ENCODE measurements around the gene TRAPPC8.

The TRAPPC8 gene, protein sequence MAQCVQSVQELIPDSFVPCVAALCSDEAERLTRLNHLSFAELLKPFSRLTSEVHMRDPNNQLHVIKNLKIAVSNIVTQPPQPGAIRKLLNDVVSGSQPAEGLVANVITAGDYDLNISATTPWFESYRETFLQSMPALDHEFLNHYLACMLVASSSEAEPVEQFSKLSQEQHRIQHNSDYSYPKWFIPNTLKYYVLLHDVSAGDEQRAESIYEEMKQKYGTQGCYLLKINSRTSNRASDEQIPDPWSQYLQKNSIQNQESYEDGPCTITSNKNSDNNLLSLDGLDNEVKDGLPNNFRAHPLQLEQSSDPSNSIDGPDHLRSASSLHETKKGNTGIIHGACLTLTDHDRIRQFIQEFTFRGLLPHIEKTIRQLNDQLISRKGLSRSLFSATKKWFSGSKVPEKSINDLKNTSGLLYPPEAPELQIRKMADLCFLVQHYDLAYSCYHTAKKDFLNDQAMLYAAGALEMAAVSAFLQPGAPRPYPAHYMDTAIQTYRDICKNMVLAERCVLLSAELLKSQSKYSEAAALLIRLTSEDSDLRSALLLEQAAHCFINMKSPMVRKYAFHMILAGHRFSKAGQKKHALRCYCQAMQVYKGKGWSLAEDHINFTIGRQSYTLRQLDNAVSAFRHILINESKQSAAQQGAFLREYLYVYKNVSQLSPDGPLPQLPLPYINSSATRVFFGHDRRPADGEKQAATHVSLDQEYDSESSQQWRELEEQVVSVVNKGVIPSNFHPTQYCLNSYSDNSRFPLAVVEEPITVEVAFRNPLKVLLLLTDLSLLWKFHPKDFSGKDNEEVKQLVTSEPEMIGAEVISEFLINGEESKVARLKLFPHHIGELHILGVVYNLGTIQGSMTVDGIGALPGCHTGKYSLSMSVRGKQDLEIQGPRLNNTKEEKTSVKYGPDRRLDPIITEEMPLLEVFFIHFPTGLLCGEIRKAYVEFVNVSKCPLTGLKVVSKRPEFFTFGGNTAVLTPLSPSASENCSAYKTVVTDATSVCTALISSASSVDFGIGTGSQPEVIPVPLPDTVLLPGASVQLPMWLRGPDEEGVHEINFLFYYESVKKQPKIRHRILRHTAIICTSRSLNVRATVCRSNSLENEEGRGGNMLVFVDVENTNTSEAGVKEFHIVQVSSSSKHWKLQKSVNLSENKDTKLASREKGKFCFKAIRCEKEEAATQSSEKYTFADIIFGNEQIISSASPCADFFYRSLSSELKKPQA (N-terminal part only)

DNA sequence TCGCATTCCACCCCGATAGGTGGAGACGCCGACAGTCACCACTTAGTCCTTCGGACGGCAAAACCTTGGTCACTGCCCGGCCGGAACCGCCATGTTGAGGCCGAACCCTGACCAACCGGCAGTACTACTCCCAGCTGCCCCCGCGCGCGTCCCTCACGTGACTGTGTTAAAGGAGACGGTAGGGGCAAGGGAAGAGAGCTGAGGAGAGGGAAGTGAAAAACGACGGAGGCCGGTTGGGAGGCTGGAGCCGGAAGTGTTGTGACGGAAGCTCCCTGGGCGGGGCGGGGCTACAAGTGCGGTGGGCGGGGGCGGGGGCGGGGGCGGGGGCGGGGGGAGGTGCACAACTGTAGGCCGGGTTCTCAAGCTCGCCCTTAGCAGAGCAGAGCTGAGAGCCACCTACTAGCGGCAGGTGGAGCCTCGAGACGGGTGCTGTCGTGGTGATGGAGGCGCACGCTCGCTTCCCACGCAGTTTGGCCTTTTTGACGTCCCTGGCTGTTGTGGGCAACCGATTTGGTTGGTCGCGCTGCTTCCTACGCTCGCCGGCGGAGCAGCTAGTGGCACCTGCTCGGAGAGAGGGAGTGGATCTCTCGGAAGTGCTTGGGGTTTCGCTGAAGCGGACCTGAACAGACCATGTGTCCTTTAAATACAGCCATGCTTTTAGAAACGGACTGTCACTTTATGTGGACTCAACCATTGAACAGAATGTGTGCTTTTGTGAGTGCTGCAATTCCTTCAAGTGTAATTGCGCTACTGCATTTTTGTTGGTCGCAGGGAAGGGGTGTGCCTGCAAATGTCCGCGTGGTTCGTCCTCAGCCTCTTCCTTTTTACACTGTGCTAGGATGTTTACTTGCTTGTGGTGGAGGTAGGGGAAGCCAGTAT, at the start of gene TRAPPC8:
TRAPPC8 (minus strand) TSS at position 130 of the 879 bp plus-strand sequence. CDS start 364 bp downstream, outside the sequence.
- TF ChIP-seq BACH2 (CRISPR knock-in tag; IDR thresholded peaks at IDR 0.05; ENCODE audit: borderline replicate concordance): no peak
- no peak for TF ChIP-seq RARB (CRISPR knock-in tag; IDR thresholded peaks at IDR 0.05)
- no peak for TF ChIP-seq TCF4 (CRISPR knock-in tag; IDR thresholded peaks at IDR 0.05; ENCODE audit: borderline replicate concordance)
- no peak for TF ChIP-seq ZFP30 (CRISPR knock-in tag; IDR thresholded peaks at IDR 0.05)
- no peak for TF ChIP-seq ZC3H10 (CRISPR knock-in tag; IDR thresholded peaks at IDR 0.05)
- TF ChIP-seq ARNTL (CRISPR knock-in tag; IDR thresholded peaks at IDR 0.05; ENCODE audit: borderline replicate concordance, low read depth): no peak
- TF ChIP-seq, protein P1, sequence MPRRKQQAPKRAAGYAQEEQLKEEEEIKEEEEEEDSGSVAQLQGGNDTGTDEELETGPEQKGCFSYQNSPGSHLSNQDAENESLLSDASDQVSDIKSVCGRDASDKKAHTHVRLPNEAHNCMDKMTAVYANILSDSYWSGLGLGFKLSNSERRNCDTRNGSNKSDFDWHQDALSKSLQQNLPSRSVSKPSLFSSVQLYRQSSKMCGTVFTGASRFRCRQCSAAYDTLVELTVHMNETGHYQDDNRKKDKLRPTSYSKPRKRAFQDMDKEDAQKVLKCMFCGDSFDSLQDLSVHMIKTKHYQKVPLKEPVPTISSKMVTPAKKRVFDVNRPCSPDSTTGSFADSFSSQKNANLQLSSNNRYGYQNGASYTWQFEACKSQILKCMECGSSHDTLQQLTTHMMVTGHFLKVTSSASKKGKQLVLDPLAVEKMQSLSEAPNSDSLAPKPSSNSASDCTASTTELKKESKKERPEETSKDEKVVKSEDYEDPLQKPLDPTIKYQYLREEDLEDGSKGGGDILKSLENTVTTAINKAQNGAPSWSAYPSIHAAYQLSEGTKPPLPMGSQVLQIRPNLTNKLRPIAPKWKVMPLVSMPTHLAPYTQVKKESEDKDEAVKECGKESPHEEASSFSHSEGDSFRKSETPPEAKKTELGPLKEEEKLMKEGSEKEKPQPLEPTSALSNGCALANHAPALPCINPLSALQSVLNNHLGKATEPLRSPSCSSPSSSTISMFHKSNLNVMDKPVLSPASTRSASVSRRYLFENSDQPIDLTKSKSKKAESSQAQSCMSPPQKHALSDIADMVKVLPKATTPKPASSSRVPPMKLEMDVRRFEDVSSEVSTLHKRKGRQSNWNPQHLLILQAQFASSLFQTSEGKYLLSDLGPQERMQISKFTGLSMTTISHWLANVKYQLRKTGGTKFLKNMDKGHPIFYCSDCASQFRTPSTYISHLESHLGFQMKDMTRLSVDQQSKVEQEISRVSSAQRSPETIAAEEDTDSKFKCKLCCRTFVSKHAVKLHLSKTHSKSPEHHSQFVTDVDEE (CRISPR knock-in tag; IDR thresholded peaks at IDR 0.05): no peak
- no peak for TF ChIP-seq ZNF565 (CRISPR knock-in tag; conservative IDR thresholded peaks at IDR 0.05; ENCODE audit: low read depth)
- TF ChIP-seq CSDC2 (CRISPR knock-in tag; IDR thresholded peaks at IDR 0.05): no peak
- TF ChIP-seq, protein P2, sequence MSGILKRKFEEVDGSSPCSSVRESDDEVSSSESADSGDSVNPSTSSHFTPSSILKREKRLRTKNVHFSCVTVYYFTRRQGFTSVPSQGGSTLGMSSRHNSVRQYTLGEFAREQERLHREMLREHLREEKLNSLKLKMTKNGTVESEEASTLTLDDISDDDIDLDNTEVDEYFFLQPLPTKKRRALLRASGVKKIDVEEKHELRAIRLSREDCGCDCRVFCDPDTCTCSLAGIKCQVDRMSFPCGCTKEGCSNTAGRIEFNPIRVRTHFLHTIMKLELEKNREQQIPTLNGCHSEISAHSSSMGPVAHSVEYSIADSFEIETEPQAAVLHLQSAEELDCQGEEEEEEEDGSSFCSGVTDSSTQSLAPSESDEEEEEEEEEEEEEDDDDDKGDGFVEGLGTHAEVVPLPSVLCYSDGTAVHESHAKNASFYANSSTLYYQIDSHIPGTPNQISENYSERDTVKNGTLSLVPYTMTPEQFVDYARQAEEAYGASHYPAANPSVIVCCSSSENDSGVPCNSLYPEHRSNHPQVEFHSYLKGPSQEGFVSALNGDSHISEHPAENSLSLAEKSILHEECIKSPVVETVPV (CRISPR knock-in tag; IDR thresholded peaks at IDR 0.05): no peak
- TF ChIP-seq PPARA (CRISPR knock-in tag; IDR thresholded peaks at IDR 0.05; ENCODE audit: borderline replicate concordance): no peak
- TF ChIP-seq, protein P3, sequence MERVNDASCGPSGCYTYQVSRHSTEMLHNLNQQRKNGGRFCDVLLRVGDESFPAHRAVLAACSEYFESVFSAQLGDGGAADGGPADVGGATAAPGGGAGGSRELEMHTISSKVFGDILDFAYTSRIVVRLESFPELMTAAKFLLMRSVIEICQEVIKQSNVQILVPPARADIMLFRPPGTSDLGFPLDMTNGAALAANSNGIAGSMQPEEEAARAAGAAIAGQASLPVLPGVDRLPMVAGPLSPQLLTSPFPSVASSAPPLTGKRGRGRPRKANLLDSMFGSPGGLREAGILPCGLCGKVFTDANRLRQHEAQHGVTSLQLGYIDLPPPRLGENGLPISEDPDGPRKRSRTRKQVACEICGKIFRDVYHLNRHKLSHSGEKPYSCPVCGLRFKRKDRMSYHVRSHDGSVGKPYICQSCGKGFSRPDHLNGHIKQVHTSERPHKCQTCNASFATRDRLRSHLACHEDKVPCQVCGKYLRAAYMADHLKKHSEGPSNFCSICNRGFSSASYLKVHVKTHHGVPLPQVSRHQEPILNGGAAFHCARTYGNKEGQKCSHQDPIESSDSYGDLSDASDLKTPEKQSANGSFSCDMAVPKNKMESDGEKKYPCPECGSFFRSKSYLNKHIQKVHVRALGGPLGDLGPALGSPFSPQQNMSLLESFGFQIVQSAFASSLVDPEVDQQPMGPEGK (CRISPR knock-in tag; IDR thresholded peaks at IDR 0.05; ENCODE audit: borderline replicate concordance): no peak
- TF ChIP-seq TOX (CRISPR knock-in tag; IDR thresholded peaks at IDR 0.05; ENCODE audit: borderline replicate concordance): no peak
- TF ChIP-seq, protein P4, sequence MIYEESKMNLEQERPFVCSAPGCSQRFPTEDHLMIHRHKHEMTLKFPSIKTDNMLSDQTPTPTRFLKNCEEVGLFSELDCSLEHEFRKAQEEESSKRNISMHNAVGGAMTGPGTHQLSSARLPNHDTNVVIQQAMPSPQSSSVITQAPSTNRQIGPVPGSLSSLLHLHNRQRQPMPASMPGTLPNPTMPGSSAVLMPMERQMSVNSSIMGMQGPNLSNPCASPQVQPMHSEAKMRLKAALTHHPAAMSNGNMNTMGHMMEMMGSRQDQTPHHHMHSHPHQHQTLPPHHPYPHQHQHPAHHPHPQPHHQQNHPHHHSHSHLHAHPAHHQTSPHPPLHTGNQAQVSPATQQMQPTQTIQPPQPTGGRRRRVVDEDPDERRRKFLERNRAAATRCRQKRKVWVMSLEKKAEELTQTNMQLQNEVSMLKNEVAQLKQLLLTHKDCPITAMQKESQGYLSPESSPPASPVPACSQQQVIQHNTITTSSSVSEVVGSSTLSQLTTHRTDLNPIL (CRISPR knock-in tag; IDR thresholded peaks at IDR 0.05; ENCODE audit: low read depth): no peak
- TF ChIP-seq OSR1 (CRISPR knock-in tag; IDR thresholded peaks at IDR 0.05): no peak
- no peak for TF ChIP-seq ISL1 (CRISPR knock-in tag; IDR thresholded peaks at IDR 0.05)
- TF ChIP-seq ZNF70 (CRISPR knock-in tag; IDR thresholded peaks at IDR 0.05): no peak
- TF ChIP-seq GLIS3 (CRISPR knock-in tag; IDR thresholded peaks at IDR 0.05): no peak

DNA sequence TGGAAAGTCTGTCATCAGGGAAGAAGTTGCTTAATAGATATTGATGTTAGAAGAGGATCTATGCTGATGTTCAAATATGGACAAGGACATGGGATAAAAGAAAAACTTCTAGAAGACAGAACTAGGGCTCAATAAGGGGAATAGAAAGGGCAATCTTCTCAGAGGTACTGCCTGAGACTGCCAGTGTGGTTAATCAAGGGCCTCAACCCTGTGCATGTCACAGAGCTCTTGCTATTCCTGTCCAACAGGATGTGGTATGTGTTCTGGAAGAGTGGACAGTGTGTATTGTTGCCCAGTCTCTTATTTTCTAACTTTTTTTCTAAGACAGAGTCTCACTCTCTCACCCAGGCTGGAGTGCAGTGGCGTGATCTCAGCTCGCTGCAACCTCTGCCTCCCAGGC, 47.9 kb upstream of the TRAPPC8 start:
- TF ChIP-seq, protein P4 (CRISPR knock-in tag; IDR thresholded peaks at IDR 0.05; ENCODE audit: low read depth): no peak
- no peak for TF ChIP-seq ZFP3 (CRISPR knock-in tag; IDR thresholded peaks at IDR 0.05)
- TF ChIP-seq BACH2 (CRISPR knock-in tag; IDR thresholded peaks at IDR 0.05; ENCODE audit: borderline replicate concordance): no peak
- no peak for ATAC-seq

More for the DNA sequence above, at the start of gene TRAPPC8:
- peak; percentile 97 for ATAC-seq
